HepG2 (cell line): ENCODE results near the gene HAND1. TPM values are rescaled to one million over a fixed set of nuclear protein-coding genes. Genes with fewer than 3 reads are reported as not detected.

Experiments
- ATAC-seq: fragments of 200-7000 bp; cut with Tn5 transposase; 3 replicates; pipeline ENCODE4 v1.9.1; 2020; ENCODE audit warnings: mild to moderate bottlenecking, moderate library complexity
- BruUV-seq: library from RNA; stranded (reverse); fragments of 400-500 nt; replicated peaks from 2 replicates; lab custom pipeline; 2021; lab: Mats Ljungman, UMichigan
- CTCF ChIA-PET: fragments of 300-600 bp; formaldehyde crosslinking; extraction: SDS; loops from one replicate; lab custom pipeline; 2021; ENCODE audit warnings: low total read pairs, inconsistent platforms, low intra/inter-chr PET ratio; lab: Yijun Ruan, JAX
- POLR2A ChIA-PET: fragments of 350-600 bp; sonication (Branson Sonifier 250); formaldehyde crosslinking; loops from one replicate; lab custom pipeline; 2020; ENCODE audit warnings: antibody characterized with exemption, inconsistent platforms; lab: Yijun Ruan, JAX
- DNase-seq: peaks from one replicate; pipeline ENCODE4 v3.0.0-alpha.2; 2015; ENCODE audit warnings: low spot score
- FAIRE-seq: peaks from 3 replicates; lab custom pipeline; 2011; peaks lifted over from hg19 to GRCh38; lab: Jason Lieb, UNC
- H2AFZ ChIP-seq: one replicate; pipeline ENCODE4 v1.6.1; 2011; ENCODE audit warnings: low read length, inconsistent platforms
- H3K27ac ChIP-seq: fragments of 300-600 bp; 3 replicates; pipeline ENCODE4 v1.8.0; 2011; ENCODE audit warnings: mixed run types, mild to moderate bottlenecking, mixed read lengths, low read length, inconsistent platforms; ENCODE audit not compliant: insufficient read depth; ENCODE audit errors: extremely low read length
- H3K27me3 ChIP-seq, 2 experiments: fragments of 200-600 bp in 1 of 2; 2 replicates in 1 of 2; 3 replicates in 1 of 2; pipeline versions ENCODE4 v1.6.0 to v1.8.0; 2011; ENCODE audit warnings: low read length in 2 of 2, mild to moderate bottlenecking in 2 of 2, moderate library complexity in 2 of 2, inconsistent platforms in 1 of 2; ENCODE audit not compliant: insufficient read depth in 2 of 2, control insufficient read depth in 1 of 2
- H3K36me3 ChIP-seq, 2 experiments: fragments of 200-600 bp in 1 of 2; replicated peaks in 1 of 2; 2 replicates in 1 of 2; 3 replicates in 1 of 2; pipeline versions ENCODE4 v1.5.1 to v1.8.0; 2011; ENCODE audit warnings: low read length in 2 of 2, inconsistent platforms in 1 of 2; ENCODE audit not compliant: insufficient read depth in 2 of 2, control insufficient read depth in 1 of 2
- H3K4me1 ChIP-seq: 2 replicates; pipeline ENCODE4 v1.5.1; 2012; ENCODE audit warnings: low read length, inconsistent platforms; ENCODE audit not compliant: insufficient read depth
- H3K4me2 ChIP-seq: 2 replicates; pipeline ENCODE4 v1.6.0; 2011; ENCODE audit warnings: low read depth, low read length, inconsistent platforms
- H3K4me3 ChIP-seq, 3 experiments: fragments of 200-600 bp in 1 of 3; sonication (generic), shearing (Covaris generic) in 1 of 3; replicated peaks in 1 of 3; 2 replicates each; pipeline ENCODE4 v1.5.1; 2011 to 2016; ENCODE audit warnings: low read length in 3 of 3, inconsistent platforms in 2 of 3, low read depth in 2 of 3, mild to moderate bottlenecking in 2 of 3, control low read depth in 1 of 3, mixed read lengths in 1 of 3; ENCODE audit not compliant: insufficient read depth in 1 of 3
- H3K79me2 ChIP-seq: one replicate; pipeline ENCODE4 v1.6.1; 2011; ENCODE audit warnings: low read length, inconsistent platforms; ENCODE audit not compliant: insufficient read depth
- H3K9ac ChIP-seq: 2 replicates; pipeline ENCODE4 v1.6.0; 2011; ENCODE audit warnings: mild to moderate bottlenecking, low read depth, low read length, inconsistent platforms; ENCODE audit not compliant: insufficient read depth
- H3K9me3 ChIP-seq: 2 replicates; pipeline ENCODE4 v1.5.1; 2012; ENCODE audit warnings: mild to moderate bottlenecking, low read length
- H4K20me1 ChIP-seq: 2 replicates; pipeline ENCODE4 v1.6.0; 2011; ENCODE audit warnings: inconsistent platforms, mild to moderate bottlenecking, low read length, moderate library complexity; ENCODE audit not compliant: insufficient read depth
- JUN ChIP-seq: sonication (generic); formaldehyde crosslinking; IDR thresholded peaks from 2 replicates; pipeline ENCODE4 v1.4.0; 2020; ENCODE audit warnings: mild to moderate bottlenecking, missing genetic modification reagents
- KLF6 ChIP-seq: IDR thresholded peaks from 2 replicates; pipeline ENCODE4 v1.8.0; 2016; ENCODE audit warnings: missing biosample characterization, missing genetic modification reagents
- SP5 ChIP-seq: IDR thresholded peaks from 2 replicates; pipeline ENCODE4 v1.6.1; 2016; ENCODE audit warnings: low read depth, borderline replicate concordance
- ZNF24 ChIP-seq: fragments of 450-650 bp; IDR thresholded peaks from 2 replicates; pipeline ENCODE4 v1.6.1; 2017; ENCODE audit warnings: antibody characterized with exemption, mild to moderate bottlenecking
- ZNF253 ChIP-seq: sonication (generic); formaldehyde crosslinking; IDR thresholded peaks from 2 replicates; pipeline ENCODE4 v1.8.0; 2022; ENCODE audit warnings: mild to moderate bottlenecking, missing genetic modification reagents, borderline replicate concordance
- ZNF512B ChIP-seq: sonication (generic); formaldehyde crosslinking; IDR thresholded peaks from 2 replicates; pipeline ENCODE4 v1.5.1; 2020; ENCODE audit warnings: missing genetic modification reagents, mild to moderate bottlenecking, borderline replicate concordance
- ZNF629 ChIP-seq: sonication (generic); formaldehyde crosslinking; conservative IDR thresholded peaks from 2 replicates; pipeline ENCODE4 v1.5.0; 2020; ENCODE audit warnings: missing genetic modification reagents
- ZNF660 ChIP-seq: sonication (generic); formaldehyde crosslinking; IDR thresholded peaks from 2 replicates; pipeline ENCODE4 v1.5.1; 2020; ENCODE audit warnings: mild to moderate bottlenecking, low read depth, missing genetic modification reagents, borderline replicate concordance
- WGBS: methylation state at CpG from one replicate; pipeline ENCODE4 v1.1.6; 2017; ENCODE audit warnings: low lambda C conversion rate; 5-methylcytosine and 5-hydroxymethylcytosine counted together
- in situ Hi-C: cut with HindIII; loops from 2 replicates; pipeline ENCODE4 v1.10.0; 2017; ENCODE audit warnings: low pct_unique_long_range_greater_than_20kb; ENCODE audit not compliant: extremely low pct_ligation_motif_present
- intact Hi-C: fragments of 100-400 bp; cut with micrococcal nuclease; formaldehyde crosslinking; loops from one replicate; pipeline ENCODE4 v1.10.0; 2022; ENCODE audit not compliant: unreplicated experiment
- polyA plus RNA-seq, 8 experiments: library from polyadenylated mRNA; depleted of rRNA in 3 of 8; stranded (reverse) in 7 of 8; unstranded in 1 of 8; fragments of >200 nt; fragmentation: Illumina TruSeq in 4 of 8; extraction: Trizol in 4 of 8; gene quantifications; 2 replicates each; pipeline versions ENCODE4 v1.2.1 to v1.2.3, GENCODE V29; 2011 to 2016; ENCODE audit warnings: low read depth in 4 of 8, missing spikeins in 1 of 8, mixed read lengths in 1 of 8; ENCODE audit not compliant: insufficient read depth in 1 of 8
- total RNA-seq, 5 experiments: library from RNA; depleted of rRNA; stranded (reverse); fragments of >200 nt; fragmentation: Illumina TruSeq; extraction: Trizol; gene quantifications; 2 replicates each; pipeline ENCODE4 v1.2.3, GENCODE V29; 2016; ENCODE audit warnings: low read depth in 1 of 5
- TF ChIP-seq, protein P1 (sequence below): sonication (generic); formaldehyde crosslinking; IDR thresholded peaks from 2 replicates; pipeline ENCODE4 v1.8.1; 2023; ENCODE audit warnings: mild to moderate bottlenecking, moderate library complexity, missing genetic modification reagents

The HAND1 gene
- total and polyA plus RNA-seq, 2 of the 13 experiments (the other 11 are each of a cell fraction or from before 2014, with no cell fraction given) = not detected

DNA sequence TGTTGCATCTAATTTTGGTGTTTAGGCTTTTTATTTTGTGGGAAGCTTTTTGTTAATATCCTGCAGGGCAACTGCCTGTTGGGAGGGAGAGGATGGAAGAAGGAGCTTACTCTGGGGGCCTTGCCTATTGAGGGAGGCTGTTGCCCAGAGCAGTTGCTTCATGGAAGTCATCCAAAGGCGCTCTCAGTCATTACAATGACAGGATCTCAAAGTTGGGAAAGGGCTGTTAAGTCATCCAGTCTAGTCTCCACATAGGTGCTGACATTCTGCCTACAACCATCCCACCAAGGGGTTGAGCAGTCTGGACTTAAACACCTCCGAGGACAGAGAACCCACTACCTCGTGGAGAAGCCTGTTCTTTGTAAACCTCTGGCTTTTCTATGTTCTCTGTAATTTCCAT lies 19.0 kb downstream of the HAND1 start:
- WGBS = 97% methylated on average over 3 of the region's 3 CpGs
- BruUV-seq = no TSS peak
- in situ Hi-C loops (no loop called here), intact Hi-C loops (no loop called here)
- POLR2A ChIA-PET = no interaction called here
- ATAC-seq = no peak
- no peak for FAIRE-seq
- no peaks in the 10 kb centered on the region; a peak in 1 of 5 replicates for H3K27me3 ChIP-seq
- H3K4me3 ChIP-seq = no peak overlapping the region
- CTCF ChIA-PET = no interaction called here
- H3K9me3 ChIP-seq = no peaks in the 10 kb centered on the region
- H4K20me1 ChIP-seq = no peaks in the 10 kb centered on the region; the same call in 1 of the 2 replicates
- no peak for DNase-seq
- peaks cover 14% of the 10 kb centered on the region for H3K4me1 ChIP-seq
- H3K4me2 ChIP-seq = no peak overlapping the region
- H2AFZ ChIP-seq = no peak overlapping the region
- no peak overlapping the region for H3K9ac ChIP-seq
- TF ChIP-seq ZNF253 (CRISPR knock-in tag) (no peak), ZNF629 (CRISPR knock-in tag) (no peak), ZNF660 (CRISPR knock-in tag) (no peak), JUN (CRISPR knock-in tag) (no peak), ZNF24 (no peak), SP5 (CRISPR knock-in tag) (no peak), ZNF512B (CRISPR knock-in tag) (no peak), KLF6 (CRISPR knock-in tag) (no peak)
- TF ChIP-seq, protein P1, sequence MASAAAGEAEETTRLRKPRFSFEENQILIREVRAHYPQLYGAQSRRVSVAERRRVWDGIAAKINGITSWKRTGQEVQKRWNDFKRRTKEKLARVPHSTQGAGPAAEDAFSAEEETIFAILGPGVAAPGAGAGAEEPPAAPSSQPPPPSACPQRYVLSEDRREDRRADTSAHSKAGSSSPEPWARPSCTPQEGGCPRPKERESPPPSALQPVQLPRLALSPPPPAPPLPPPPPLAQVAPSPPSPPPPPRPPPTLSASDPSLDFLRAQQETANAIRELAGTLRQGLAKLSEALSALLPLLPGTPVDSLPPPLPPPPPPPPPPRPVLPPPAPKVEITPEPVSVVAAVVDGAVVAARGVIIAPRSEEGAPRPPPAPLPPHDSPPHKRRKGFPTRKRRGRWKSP = no peak
- H3K27ac ChIP-seq = no peak overlapping the region
- no peaks in the 10 kb centered on the region for H3K79me2 ChIP-seq
- peaks cover 6 to 19% of the 10 kb centered on the region in 2 experiments for H3K36me3 ChIP-seq
